H9 (cell line): Measurements from ENCODE around the gene PTPRN2. TPM values are rescaled to one million over a fixed set of nuclear protein-coding genes. Genes with fewer than 3 reads are reported as not detected.

ENCODE experiments used
- DNase-seq: peaks from one replicate; pipeline ENCODE4 v3.0.0-alpha.2; 2017
- H2AFZ ChIP-seq: one replicate; pipeline ENCODE4 v1.6.1; 2013; ENCODE audit warnings: mild to moderate bottlenecking, low read length, control low read depth, moderate library complexity
- H2AK5ac ChIP-seq: 2 replicates; pipeline ENCODE4 v1.6.1; 2013; ENCODE audit warnings: low read length, control low read depth, mixed read lengths; ENCODE audit not compliant: insufficient read length
- H2BK120ac ChIP-seq: one replicate; pipeline ENCODE4 v1.6.1; 2013; ENCODE audit warnings: low read depth, mild to moderate bottlenecking, low read length, control low read depth, inconsistent platforms; ENCODE audit not compliant: poor library complexity, severe bottlenecking
- H2BK12ac ChIP-seq: 2 replicates; pipeline ENCODE4 v1.6.1; 2013; ENCODE audit warnings: low read length, control low read depth, mixed read lengths, low read depth; ENCODE audit not compliant: insufficient read length
- H2BK15ac ChIP-seq: 2 replicates; pipeline ENCODE4 v1.6.1; 2013; ENCODE audit warnings: low read depth, low read length, control low read depth
- H2BK20ac ChIP-seq: one replicate; pipeline ENCODE4 v1.6.1; 2013; ENCODE audit warnings: low read depth, mild to moderate bottlenecking, low read length, control low read depth, inconsistent platforms; ENCODE audit not compliant: poor library complexity, severe bottlenecking
- H2BK5ac ChIP-seq: 2 replicates; pipeline ENCODE4 v1.6.1; 2013; ENCODE audit warnings: low read length, control low read depth, mixed read lengths; ENCODE audit not compliant: insufficient read length
- H3K14ac ChIP-seq: 2 replicates; pipeline ENCODE4 v1.6.1; 2013; ENCODE audit warnings: low read length, control low read depth; ENCODE audit not compliant: insufficient read depth
- H3K18ac ChIP-seq: 2 replicates; pipeline ENCODE4 v1.6.1; 2013; ENCODE audit warnings: low read depth, mild to moderate bottlenecking, mixed read lengths, low read length, control low read depth; ENCODE audit not compliant: insufficient read length
- H3K23ac ChIP-seq: 2 replicates; pipeline ENCODE4 v1.6.1; 2013; ENCODE audit warnings: low read length, control low read depth, mixed read lengths, low read depth; ENCODE audit not compliant: insufficient read length
- H3K23me2 ChIP-seq: 2 replicates; pipeline ENCODE4 v1.6.1; 2013; ENCODE audit warnings: low read depth, mild to moderate bottlenecking, mixed read lengths, low read length, control low read depth; ENCODE audit not compliant: insufficient read length, poor library complexity, severe bottlenecking
- H3K27ac ChIP-seq: 2 replicates; pipeline ENCODE4 v1.5.1; 2013; ENCODE audit warnings: low read length, control low read depth, mixed read lengths, low read depth; ENCODE audit not compliant: insufficient read length
- H3K27me3 ChIP-seq: 2 replicates; pipeline ENCODE4 v1.6.1; 2013; ENCODE audit warnings: low read length, control low read depth, inconsistent platforms; ENCODE audit not compliant: insufficient read depth
- H3K4ac ChIP-seq: 2 replicates; pipeline ENCODE4 v1.6.1; 2013; ENCODE audit warnings: low read depth, mild to moderate bottlenecking, control low read depth, inconsistent platforms, low read length, moderate library complexity
- H3K4me1 ChIP-seq: 2 replicates; pipeline ENCODE4 v1.6.1; 2013; ENCODE audit warnings: low read length, control low read depth, inconsistent platforms; ENCODE audit not compliant: insufficient read depth
- H3K4me2 ChIP-seq: 2 replicates; pipeline ENCODE4 v1.6.1; 2013; ENCODE audit warnings: low read length, control low read depth, mixed read lengths; ENCODE audit not compliant: insufficient read length, insufficient read depth
- H3K56ac ChIP-seq: 2 replicates; pipeline ENCODE4 v1.6.1; 2013; ENCODE audit warnings: low read depth, mild to moderate bottlenecking, mixed read lengths, low read length, control low read depth; ENCODE audit not compliant: insufficient read length
- H3K79me1 ChIP-seq: 2 replicates; pipeline ENCODE4 v1.6.1; 2013; ENCODE audit warnings: low read depth, mild to moderate bottlenecking, moderate library complexity, low read length, control low read depth, inconsistent platforms; ENCODE audit not compliant: insufficient read depth, poor library complexity, severe bottlenecking
- H3K79me2 ChIP-seq: 2 replicates; pipeline ENCODE4 v1.6.1; 2013; ENCODE audit warnings: low read length, control low read depth, inconsistent platforms; ENCODE audit not compliant: insufficient read depth
- H3K9ac ChIP-seq: 2 replicates; pipeline ENCODE4 v1.6.1; 2013; ENCODE audit warnings: low read length, control low read depth, mixed read lengths; ENCODE audit not compliant: insufficient read length; ENCODE audit errors: extremely low read depth
- H3K9me3 ChIP-seq: one replicate; pipeline ENCODE4 v1.6.1; 2013; ENCODE audit warnings: low read depth, low read length, inconsistent platforms; ENCODE audit not compliant: control insufficient read depth
- H3T11ph ChIP-seq: one replicate; pipeline ENCODE4 v1.6.1; 2013; ENCODE audit warnings: mild to moderate bottlenecking, low read length, control low read depth, inconsistent platforms
- H4K20me1 ChIP-seq: one replicate; pipeline ENCODE4 v1.6.1; 2013; ENCODE audit not compliant: control insufficient read depth, insufficient read length, insufficient read depth
- H4K5ac ChIP-seq: 2 replicates; pipeline ENCODE4 v1.6.1; 2013; ENCODE audit warnings: low read depth, mild to moderate bottlenecking, mixed read lengths, low read length, control low read depth; ENCODE audit not compliant: insufficient read length
- H4K8ac ChIP-seq: replicated peaks from 2 replicates; pipeline ENCODE4 v1.6.1; 2013; ENCODE audit warnings: low read length, control low read depth, mixed read lengths, low read depth; ENCODE audit not compliant: insufficient read length
- H4K91ac ChIP-seq: 2 replicates; pipeline ENCODE4 v1.6.1; 2013; ENCODE audit warnings: low read depth, mild to moderate bottlenecking, moderate library complexity, mixed read lengths, low read length, control low read depth; ENCODE audit not compliant: insufficient read length
- H3K27ac Mint-ChIP-seq, 3 experiments: 2 replicates in 2 of 3; 3 replicates in 1 of 3; pipeline ENCODE4 v1.8.0; 2020 to 2021; ENCODE audit warnings: mixed read lengths in 3 of 3, mild to moderate bottlenecking in 1 of 3, moderate library complexity in 1 of 3
- H3K27me3 Mint-ChIP-seq: 2 replicates; pipeline ENCODE4 v1.8.0; 2021; ENCODE audit warnings: low read depth, mild to moderate bottlenecking, moderate library complexity, mixed read lengths
- H3K36me3 Mint-ChIP-seq, 3 experiments: 2 replicates in 2 of 3; 3 replicates in 1 of 3; pipeline ENCODE4 v1.8.0; 2020 to 2021; ENCODE audit warnings: low read depth in 3 of 3, mixed read lengths in 3 of 3; ENCODE audit not compliant: insufficient read depth in 1 of 3
- H3K4me1 Mint-ChIP-seq, 2 experiments: 2 replicates each; pipeline ENCODE4 v1.8.0; 2020; ENCODE audit warnings: mixed read lengths in 2 of 2
- H3K4me3 Mint-ChIP-seq, 2 experiments: 2 replicates in 1 of 2; 3 replicates in 1 of 2; pipeline ENCODE4 v1.8.0; 2020 to 2021; ENCODE audit warnings: mild to moderate bottlenecking in 2 of 2, mixed read lengths in 2 of 2, moderate library complexity in 1 of 2
- H3K9me3 Mint-ChIP-seq, 2 experiments: 2 replicates in 1 of 2; 3 replicates in 1 of 2; pipeline ENCODE4 v1.8.0; 2020; ENCODE audit warnings: mild to moderate bottlenecking in 2 of 2, mixed read lengths in 2 of 2, moderate library complexity in 1 of 2
- whole genome bisulfite sequencing: extraction: QIAGEN DNeasy Blood & Tissue Kit; methylation state at CpG from one replicate; pipeline ENCODE4 v1.1.7; 2013; ENCODE audit warnings: missing lambda C conversion rate, low lambda C conversion rate, mixed read lengths; ENCODE audit not compliant: insufficient read length; ENCODE audit errors: extremely low coverage; 5-methylcytosine and 5-hydroxymethylcytosine counted together
- total RNA-seq: library from RNA; stranded (reverse); gene quantifications from 2 replicates; pipeline ENCODE4 v1.2.1, GENCODE V29; 2021
- TF ChIP-seq, protein P1 (sequence below): fragments of 200-600 bp; sonication (generic); conservative IDR thresholded peaks from 3 replicates; pipeline ENCODE4 v1.8.0; 2021; ENCODE audit warnings: antibody characterized with exemption, mild to moderate bottlenecking

PTPRN2 gene
- total RNA-seq, 1 experiment from 2014 or later, result 5.2 TPM

- Histone ChIP-seq H3K23ac (no peak overlapping the region), H3K9ac (no peak overlapping the region), H3K4me2 (no peak overlapping the region), H3K4ac (no peak overlapping the region), H3K79me2 (no peaks in the 10 kb centered on the region), H3K23me2 (no peaks in the 10 kb centered on the region), H2AK5ac (no peak overlapping the region), H3K18ac (no peak overlapping the region), H2BK120ac (no peak overlapping the region), H3K79me1 (no peaks in the 10 kb centered on the region), H2BK15ac (no peak overlapping the region), H4K20me1 (no peaks in the 10 kb centered on the region), H4K8ac (no peak overlapping the region), H3K4me1 (no peaks in the 10 kb centered on the region), H2BK5ac (no peak overlapping the region), H4K5ac (no peak overlapping the region), H3K27ac (no peak overlapping the region), H3T11ph (no peak overlapping the region), H3K56ac (no peak overlapping the region), H3K9me3 (no peaks in the 10 kb centered on the region), H4K91ac (no peak overlapping the region), H3K27me3 (no peaks in the 10 kb centered on the region), H2BK12ac (no peak overlapping the region), H2BK20ac (no peak overlapping the region), H3K14ac (no peak overlapping the region), H2AFZ (no peak overlapping the region)
- Mint-ChIP-seq H3K27me3 (no peaks in the 10 kb centered on the region; the same call in 1 of the 2 replicates), H3K36me3 (peaks cover 0 to 23% (median 0%) of the 10 kb centered on the region in 3 experiments; a peak in 2 of 7 replicates), H3K4me3 (no peak overlapping the region), H3K4me1 (peaks cover 28 to 30% of the 10 kb centered on the region in 2 experiments), H3K9me3 (peaks cover 9 to 10% of the 10 kb centered on the region in 2 experiments; a peak in 2 of 5 replicates), H3K27ac (no peak overlapping the region)
- no CpG with 5 or more reads among the region's 3 CpGs for WGBS
- no peak for DNase-seq
- TF ChIP-seq, protein P1, sequence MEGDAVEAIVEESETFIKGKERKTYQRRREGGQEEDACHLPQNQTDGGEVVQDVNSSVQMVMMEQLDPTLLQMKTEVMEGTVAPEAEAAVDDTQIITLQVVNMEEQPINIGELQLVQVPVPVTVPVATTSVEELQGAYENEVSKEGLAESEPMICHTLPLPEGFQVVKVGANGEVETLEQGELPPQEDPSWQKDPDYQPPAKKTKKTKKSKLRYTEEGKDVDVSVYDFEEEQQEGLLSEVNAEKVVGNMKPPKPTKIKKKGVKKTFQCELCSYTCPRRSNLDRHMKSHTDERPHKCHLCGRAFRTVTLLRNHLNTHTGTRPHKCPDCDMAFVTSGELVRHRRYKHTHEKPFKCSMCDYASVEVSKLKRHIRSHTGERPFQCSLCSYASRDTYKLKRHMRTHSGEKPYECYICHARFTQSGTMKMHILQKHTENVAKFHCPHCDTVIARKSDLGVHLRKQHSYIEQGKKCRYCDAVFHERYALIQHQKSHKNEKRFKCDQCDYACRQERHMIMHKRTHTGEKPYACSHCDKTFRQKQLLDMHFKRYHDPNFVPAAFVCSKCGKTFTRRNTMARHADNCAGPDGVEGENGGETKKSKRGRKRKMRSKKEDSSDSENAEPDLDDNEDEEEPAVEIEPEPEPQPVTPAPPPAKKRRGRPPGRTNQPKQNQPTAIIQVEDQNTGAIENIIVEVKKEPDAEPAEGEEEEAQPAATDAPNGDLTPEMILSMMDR, result no peak
Observed at GRCh38 chr7:158482480-158482879, 105.1 kb downstream of the PTPRN2 start.
